ENCODE data around the gene CEBPB. TPM values are rescaled to one million over a fixed set of nuclear protein-coding genes. Genes with fewer than 3 reads are reported as not detected.

Gene CEBPB
- total and polyA plus RNA-seq, 9 donors = 15.7 to 296 (median 100) TPM

DNA sequence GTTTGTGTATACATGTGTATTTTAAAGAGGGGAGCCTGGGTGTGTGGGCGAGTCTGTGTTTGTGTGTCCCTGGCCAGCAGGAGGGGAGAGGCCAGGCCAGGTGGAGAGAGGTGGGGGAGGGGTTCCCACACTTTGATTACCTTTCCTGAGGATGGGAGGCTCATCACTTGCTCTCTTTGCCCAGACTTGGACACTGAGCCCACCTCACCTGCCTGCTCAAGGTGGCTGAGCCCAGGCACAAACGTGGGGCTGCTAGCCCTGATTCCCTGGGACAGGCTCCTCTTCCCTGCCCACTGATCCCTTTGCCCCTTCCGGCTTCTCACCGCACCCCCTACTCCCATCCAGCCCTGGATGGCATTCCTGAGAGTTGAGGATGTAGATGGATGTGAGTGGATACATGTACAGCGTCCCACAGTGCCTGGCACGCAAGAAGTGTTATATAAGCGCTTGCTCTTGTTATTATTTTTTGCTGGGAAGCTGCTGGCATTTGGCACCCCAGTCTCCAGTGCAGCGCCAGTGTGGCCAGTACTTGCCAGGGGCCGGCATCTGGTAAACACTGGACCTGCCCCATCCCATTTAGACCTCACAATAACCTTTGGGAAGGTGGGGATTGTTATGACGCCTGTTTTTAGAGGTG is 2.7 kb downstream of the CEBPB start:
- no peaks in the 10 kb centered on the region for H3K36me3 ChIP-seq
- H3K27me3 ChIP-seq = no peaks in the 10 kb centered on the region
- H3K4me1 ChIP-seq (ENCODE audit: insufficient read depth) = peaks cover 11% of the 10 kb centered on the region
- H3K9me3 ChIP-seq = no peaks in the 10 kb centered on the region
- TF ChIP-seq, protein P1, sequence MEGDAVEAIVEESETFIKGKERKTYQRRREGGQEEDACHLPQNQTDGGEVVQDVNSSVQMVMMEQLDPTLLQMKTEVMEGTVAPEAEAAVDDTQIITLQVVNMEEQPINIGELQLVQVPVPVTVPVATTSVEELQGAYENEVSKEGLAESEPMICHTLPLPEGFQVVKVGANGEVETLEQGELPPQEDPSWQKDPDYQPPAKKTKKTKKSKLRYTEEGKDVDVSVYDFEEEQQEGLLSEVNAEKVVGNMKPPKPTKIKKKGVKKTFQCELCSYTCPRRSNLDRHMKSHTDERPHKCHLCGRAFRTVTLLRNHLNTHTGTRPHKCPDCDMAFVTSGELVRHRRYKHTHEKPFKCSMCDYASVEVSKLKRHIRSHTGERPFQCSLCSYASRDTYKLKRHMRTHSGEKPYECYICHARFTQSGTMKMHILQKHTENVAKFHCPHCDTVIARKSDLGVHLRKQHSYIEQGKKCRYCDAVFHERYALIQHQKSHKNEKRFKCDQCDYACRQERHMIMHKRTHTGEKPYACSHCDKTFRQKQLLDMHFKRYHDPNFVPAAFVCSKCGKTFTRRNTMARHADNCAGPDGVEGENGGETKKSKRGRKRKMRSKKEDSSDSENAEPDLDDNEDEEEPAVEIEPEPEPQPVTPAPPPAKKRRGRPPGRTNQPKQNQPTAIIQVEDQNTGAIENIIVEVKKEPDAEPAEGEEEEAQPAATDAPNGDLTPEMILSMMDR (IDR thresholded peaks at IDR 0.05) = peak in 1 of 3 donors; percentile 10
- TF ChIP-seq EP300 (IDR thresholded peaks at IDR 0.05) = no peak
- DNase-seq = peak in 4 of 5 donors; percentile 49 to 55 (median 53)
- peak overlapping the region; percentile 74 for H3K4me3 ChIP-seq
- peak overlapping the region; percentile 91 to 98 for H3K27ac ChIP-seq
- 30 to 39% (median 34%) methylated on average over 10 of the region's 10 CpGs for WGBS, 3 donors
- intact Hi-C loops (cut with DNase I) = loop anchor here (2.0 to 10.0 kb wide), 5 partner anchors 31 to 191 kb away; no protein-coding TSS in a partner anchor

DNA sequence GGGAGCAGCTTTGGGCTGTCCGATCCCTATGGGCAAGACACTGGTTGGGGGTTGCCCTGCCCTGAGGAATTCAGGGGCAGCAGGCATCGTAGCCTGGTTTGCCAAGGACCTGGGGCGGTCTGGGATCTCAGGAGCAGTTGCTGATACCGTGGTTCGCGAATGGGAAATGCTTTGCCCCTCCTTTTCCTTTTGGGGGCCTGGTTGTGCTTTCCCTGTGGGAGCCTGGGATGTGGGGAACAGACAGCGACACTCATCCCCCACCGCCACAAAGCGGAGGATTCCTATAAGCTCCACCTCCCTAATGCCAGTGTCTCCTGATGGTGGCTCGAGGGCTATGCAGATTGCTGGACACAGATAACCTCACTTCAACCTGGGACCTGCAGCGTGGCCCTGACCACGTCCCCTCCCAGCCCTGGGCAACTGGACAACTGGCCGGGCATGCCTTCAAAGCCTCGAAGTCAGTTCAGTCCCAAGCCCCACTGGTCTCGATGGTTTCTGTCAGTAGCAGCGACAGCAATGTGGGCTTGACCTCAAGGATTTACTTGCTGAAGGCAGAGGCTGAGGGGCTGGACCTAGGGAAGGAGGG is 3.3 kb downstream of the CEBPB start:
- peak overlapping the region; percentile 91 to 98 for H3K27ac ChIP-seq
- no peaks in the 10 kb centered on the region for H3K9me3 ChIP-seq

DNA sequence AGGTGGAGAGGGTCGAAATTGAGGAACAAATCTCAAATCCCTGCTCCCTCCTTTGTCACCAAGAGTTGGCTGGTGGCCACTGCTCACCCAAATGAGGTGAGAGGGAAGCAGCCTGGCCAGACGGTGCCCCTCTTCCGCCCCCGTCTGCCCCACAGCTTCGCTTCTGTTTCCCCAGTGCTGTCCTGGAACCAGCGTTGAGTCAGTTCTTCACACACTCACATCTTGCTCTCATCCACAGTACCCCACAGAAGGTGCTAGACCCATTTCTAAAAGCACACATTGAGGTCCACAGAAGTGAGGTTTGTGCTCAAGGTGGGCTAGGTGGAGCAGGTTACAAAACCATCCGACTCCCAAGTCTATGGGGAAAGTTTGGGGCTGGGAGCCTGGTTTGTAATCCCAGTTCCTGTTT is 3.8 kb downstream of the CEBPB start:
- Histone ChIP-seq H3K27ac (peak overlapping the region; percentile 91 to 98), H3K9me3 (no peaks in the 10 kb centered on the region), H3K27me3 (no peaks in the 10 kb centered on the region), H3K4me1 (ENCODE audit: insufficient read depth) (peaks cover 11% of the 10 kb centered on the region), H3K4me3 (peak overlapping the region; percentile 74), H3K36me3 (no peaks in the 10 kb centered on the region)
- 81 to 84% (median 83%) methylated on average over 7 of the region's 7 CpGs for WGBS, 3 donors
- intact Hi-C loops (cut with DNase I) = loop anchor here (5.0 to 10.0 kb wide), 4 partner anchors 98 to 190 kb away; no protein-coding TSS in a partner anchor
- peak in 2 of 5 donors; percentile 52 to 55 for DNase-seq
- TF ChIP-seq POLR2A (IDR thresholded peaks at IDR 0.05) (no peak), EP300 (IDR thresholded peaks at IDR 0.05) (no peak)
- TF ChIP-seq, protein P1 (IDR thresholded peaks at IDR 0.05) = no peak

More for the DNA sequence above, 3.3 kb downstream of the CEBPB start:
- 51 to 57% (median 55%) methylated on average over 16 of the region's 16 CpGs for WGBS, 3 donors
- intact Hi-C loops (cut with DNase I) = loop anchor here (2.0 to 10.0 kb wide), 5 partner anchors 31 to 191 kb away; no protein-coding TSS in a partner anchor
- H3K36me3 ChIP-seq = no peaks in the 10 kb centered on the region
- TF ChIP-seq EP300 (IDR thresholded peaks at IDR 0.05) (no peak), POLR2A (IDR thresholded peaks at IDR 0.05) (peak; percentile 18)
- TF ChIP-seq, protein P1 (IDR thresholded peaks at IDR 0.05) = no peak
- H3K27me3 ChIP-seq = no peaks in the 10 kb centered on the region
- DNase-seq = peak in 3 of 5 donors; percentile 53 to 56 (median 56)
- H3K4me1 ChIP-seq (ENCODE audit: insufficient read depth) = peaks cover 11% of the 10 kb centered on the region
- H3K4me3 ChIP-seq = peak overlapping the region; percentile 74

DNA sequence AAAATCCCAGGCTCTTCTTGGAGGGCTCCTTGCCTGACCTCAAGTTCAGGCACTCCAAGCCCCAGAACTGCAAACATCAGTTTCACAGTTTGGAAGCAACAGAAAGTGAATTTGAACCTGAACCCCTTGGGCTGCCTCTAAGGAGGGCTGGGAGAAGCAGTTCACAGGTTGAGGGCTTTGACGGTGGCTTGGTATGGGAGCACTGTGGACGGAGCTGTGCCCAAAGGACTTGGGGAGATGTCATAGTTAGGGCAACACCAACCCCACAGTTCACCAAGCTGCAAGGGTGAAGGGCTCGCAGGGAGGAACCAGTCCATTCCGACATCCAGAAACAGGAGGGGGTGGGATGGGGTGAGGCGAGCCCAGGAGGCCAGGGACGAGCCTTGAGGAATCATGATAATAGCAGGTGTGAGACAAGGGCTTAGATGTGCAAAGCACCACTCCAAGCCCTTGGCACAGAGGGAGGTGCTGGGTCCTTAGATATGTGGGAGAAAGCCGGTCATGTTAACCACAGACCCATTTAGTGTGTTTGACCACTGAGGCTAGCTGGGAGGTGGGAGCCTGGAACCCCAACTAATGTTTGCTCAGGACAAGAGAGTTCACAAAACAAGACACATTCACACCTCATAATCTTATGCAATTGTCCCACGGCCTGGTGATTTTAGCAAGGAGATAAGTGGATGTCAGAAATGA is 4.3 kb downstream of the CEBPB start:
- Histone ChIP-seq H3K9me3 (no peaks in the 10 kb centered on the region), H3K4me3 (peak overlapping the region; percentile 74), H3K36me3 (no peaks in the 10 kb centered on the region), H3K4me1 (ENCODE audit: insufficient read depth) (peaks cover 11% of the 10 kb centered on the region), H3K27me3 (no peaks in the 10 kb centered on the region), H3K27ac (peak overlapping the region; percentile 91 to 98)
- intact Hi-C loops (cut with DNase I) = loop anchor here (5.0 to 10.0 kb wide), 4 partner anchors 97 to 190 kb away; no protein-coding TSS in a partner anchor
- DNase-seq = no peak
- WGBS, 3 donors = 79 to 83% (median 81%) methylated on average over 8 of the region's 8 CpGs
- TF ChIP-seq EP300 (IDR thresholded peaks at IDR 0.05) (no peak), POLR2A (IDR thresholded peaks at IDR 0.05) (no peak)
- TF ChIP-seq, protein P1 (IDR thresholded peaks at IDR 0.05) = no peak
